Trophoblast cell (in vitro differentiated cells and primary cell): Measurements from ENCODE around the gene BNC2.

Source experiments
- DNase-seq, 2 donors: peaks; one replicate each; pipeline ENCODE4 v3.0.0-alpha.2; 2016
- H2AFZ ChIP-seq: 2 replicates; pipeline ENCODE4 v1.6.1; 2013; ENCODE audit warnings: low read length, moderate library complexity, mild to moderate bottlenecking; ENCODE audit not compliant: insufficient read depth, poor library complexity
- H2AK5ac ChIP-seq: 2 replicates; pipeline ENCODE4 v1.6.1; 2013; ENCODE audit warnings: mild to moderate bottlenecking, low read length
- H2BK120ac ChIP-seq: 2 replicates; pipeline ENCODE4 v1.6.1; 2013; ENCODE audit warnings: low read length, mild to moderate bottlenecking, moderate library complexity; ENCODE audit not compliant: insufficient read depth, poor library complexity
- H2BK12ac ChIP-seq: 2 replicates; pipeline ENCODE4 v1.6.1; 2013; ENCODE audit warnings: mild to moderate bottlenecking, low read length, moderate library complexity
- H2BK5ac ChIP-seq: 2 replicates; pipeline ENCODE4 v1.6.1; 2013; ENCODE audit warnings: low read length, low read depth, moderate library complexity, mild to moderate bottlenecking; ENCODE audit not compliant: poor library complexity
- H3K14ac ChIP-seq: 2 replicates; pipeline ENCODE4 v1.6.1; 2013; ENCODE audit warnings: mild to moderate bottlenecking, low read length
- H3K18ac ChIP-seq: 2 replicates; pipeline ENCODE4 v1.6.1; 2013; ENCODE audit warnings: mild to moderate bottlenecking, low read length
- H3K23ac ChIP-seq: 2 replicates; pipeline ENCODE4 v1.6.1; 2013; ENCODE audit warnings: low read length
- H3K27ac ChIP-seq: 2 replicates; pipeline ENCODE4 v1.5.1; 2013; ENCODE audit warnings: low read depth, mild to moderate bottlenecking, inconsistent platforms, low read length, moderate library complexity
- H3K27me3 ChIP-seq: 2 replicates; pipeline ENCODE4 v1.6.1; 2013; ENCODE audit warnings: inconsistent platforms, mild to moderate bottlenecking, low read length, moderate library complexity; ENCODE audit not compliant: insufficient read depth
- H3K36me3 ChIP-seq, 2 experiments: 1 replicate in 1 of 2; 2 replicates in 1 of 2; pipeline ENCODE4 v1.6.1; 2013; ENCODE audit warnings: low read length in 2 of 2, mild to moderate bottlenecking in 2 of 2, moderate library complexity in 1 of 2; ENCODE audit not compliant: insufficient read depth in 2 of 2, control insufficient read depth in 1 of 2
- H3K4ac ChIP-seq: 2 replicates; pipeline ENCODE4 v1.6.1; 2013; ENCODE audit warnings: low read depth, mild to moderate bottlenecking, low read length, moderate library complexity
- H3K4me1 ChIP-seq, 2 experiments: 1 replicate in 1 of 2; 2 replicates in 1 of 2; pipeline ENCODE4 v1.6.1; 2013; ENCODE audit warnings: low read length in 2 of 2, mild to moderate bottlenecking in 2 of 2, moderate library complexity in 1 of 2; ENCODE audit not compliant: insufficient read depth in 2 of 2, control insufficient read depth in 1 of 2
- H3K4me2 ChIP-seq: 2 replicates; pipeline ENCODE4 v1.6.1; 2013; ENCODE audit warnings: inconsistent platforms, mild to moderate bottlenecking, low read length, moderate library complexity
- H3K4me3 ChIP-seq: 2 replicates; pipeline ENCODE4 v1.5.1; 2013; ENCODE audit warnings: mild to moderate bottlenecking, low read depth, low read length, inconsistent platforms
- H3K79me1 ChIP-seq: one replicate; pipeline ENCODE4 v1.6.1; 2013; ENCODE audit warnings: low read length
- H3K79me2 ChIP-seq: 2 replicates; pipeline ENCODE4 v1.6.1; 2013; ENCODE audit warnings: low read length, mild to moderate bottlenecking; ENCODE audit not compliant: control insufficient read depth, insufficient read depth, poor library complexity
- H3K9ac ChIP-seq: 2 replicates; pipeline ENCODE4 v1.6.1; 2013; ENCODE audit warnings: mild to moderate bottlenecking, low read length
- H3K9me3 ChIP-seq: 2 replicates; pipeline ENCODE4 v1.6.1; 2013; ENCODE audit warnings: low read depth, mild to moderate bottlenecking, control low read depth, inconsistent platforms, low read length; ENCODE audit not compliant: insufficient read depth
- H4K12ac ChIP-seq: 2 replicates; pipeline ENCODE4 v1.6.1; 2013; ENCODE audit warnings: low read depth, mild to moderate bottlenecking, low read length, moderate library complexity
- H4K8ac ChIP-seq: 2 replicates; pipeline ENCODE4 v1.6.1; 2013; ENCODE audit warnings: low read depth, mild to moderate bottlenecking, low read length, moderate library complexity
- H4K91ac ChIP-seq: one replicate; pipeline ENCODE4 v1.6.1; 2013; ENCODE audit warnings: low read depth, mild to moderate bottlenecking, low read length, moderate library complexity
- WGBS: extraction: QIAGEN DNeasy Blood & Tissue Kit; methylation state at CpG from one replicate; pipeline ENCODE4 v1.1.7; 2013; ENCODE audit warnings: missing lambda C conversion rate; ENCODE audit not compliant: insufficient read length, insufficient coverage; ENCODE audit errors: extremely low coverage; 5-methylcytosine and 5-hydroxymethylcytosine counted together

Gene BNC2

GRCh38 chr9:16543686-16544085 is 326.8 kb downstream of the BNC2 start:
- Histone ChIP-seq H2BK5ac (no peak overlapping the region), H3K79me1 (no peaks in the 10 kb centered on the region), H3K36me3 (no peaks in the 10 kb centered on the region), H4K8ac (no peak overlapping the region), H2BK12ac (no peak overlapping the region), H3K4me3 (no peak overlapping the region), H3K14ac (no peak overlapping the region), H4K12ac (no peak overlapping the region), H3K4ac (no peak overlapping the region), H2BK120ac (no peak overlapping the region), H3K4me1 (peaks cover 0 to 2% of the 10 kb centered on the region in 2 experiments), H3K79me2 (no peaks in the 10 kb centered on the region), H3K27me3 (no peaks in the 10 kb centered on the region), H4K91ac (no peak overlapping the region), H3K18ac (no peak overlapping the region), H3K9ac (no peak overlapping the region), H3K23ac (no peak overlapping the region), H2AK5ac (no peak overlapping the region), H2AFZ (no peak overlapping the region), H3K4me2 (no peak overlapping the region), H3K27ac (no peak overlapping the region), H3K9me3 (peaks cover 1% of the 10 kb centered on the region)
- no CpG with 5 or more reads among the region's 3 CpGs for WGBS
- no peak for DNase-seq

GRCh38 chr9:16543225-16543624 is 327.2 kb downstream of the BNC2 start:
- Histone ChIP-seq H4K12ac (no peak overlapping the region), H3K9ac (no peak overlapping the region), H2AFZ (no peak overlapping the region), H3K18ac (no peak overlapping the region), H3K79me2 (no peaks in the 10 kb centered on the region), H3K14ac (no peak overlapping the region), H4K8ac (no peak overlapping the region), H2BK5ac (no peak overlapping the region), H3K36me3 (no peaks in the 10 kb centered on the region), H4K91ac (no peak overlapping the region), H3K23ac (no peak overlapping the region), H3K27me3 (no peaks in the 10 kb centered on the region), H3K4me2 (no peak overlapping the region), H2BK12ac (no peak overlapping the region), H3K4me1 (peaks cover 0 to 2% of the 10 kb centered on the region in 2 experiments), H3K27ac (no peak overlapping the region), H3K9me3 (peaks cover 1% of the 10 kb centered on the region), H2BK120ac (no peak overlapping the region), H3K4me3 (no peak overlapping the region), H3K79me1 (no peaks in the 10 kb centered on the region), H3K4ac (no peak overlapping the region), H2AK5ac (no peak overlapping the region)
- no CpG with 5 or more reads among the region's 3 CpGs for WGBS
- DNase-seq: no peak

GRCh38 chr9:16542290-16542689 is 328.2 kb downstream of the BNC2 start:
- H3K79me2 ChIP-seq: no peaks in the 10 kb centered on the region
- no peaks in the 10 kb centered on the region for H3K36me3 ChIP-seq
- peaks cover 0 to 2% of the 10 kb centered on the region in 2 experiments for H3K4me1 ChIP-seq
- H4K91ac ChIP-seq: no peak overlapping the region
- peaks cover 1% of the 10 kb centered on the region for H3K9me3 ChIP-seq
- no peak overlapping the region for H2BK5ac ChIP-seq
- no peak overlapping the region for H4K8ac ChIP-seq
- H4K12ac ChIP-seq: no peak overlapping the region
- no peak overlapping the region for H2BK12ac ChIP-seq
- H3K23ac ChIP-seq: no peak overlapping the region
- H3K9ac ChIP-seq: no peak overlapping the region
- H3K79me1 ChIP-seq: no peaks in the 10 kb centered on the region
- no peak for DNase-seq
- no peak overlapping the region for H3K27ac ChIP-seq
- H3K4me3 ChIP-seq: no peak overlapping the region
- H2AK5ac ChIP-seq: no peak overlapping the region
- WGBS: no CpG with 5 or more reads among the region's 1 CpG
- no peak overlapping the region for H3K18ac ChIP-seq
- no peak overlapping the region for H3K14ac ChIP-seq
- H3K4me2 ChIP-seq: no peak overlapping the region
- H3K4ac ChIP-seq: no peak overlapping the region
- no peak overlapping the region for H2AFZ ChIP-seq
- no peak overlapping the region for H2BK120ac ChIP-seq
- no peaks in the 10 kb centered on the region for H3K27me3 ChIP-seq

DNA sequence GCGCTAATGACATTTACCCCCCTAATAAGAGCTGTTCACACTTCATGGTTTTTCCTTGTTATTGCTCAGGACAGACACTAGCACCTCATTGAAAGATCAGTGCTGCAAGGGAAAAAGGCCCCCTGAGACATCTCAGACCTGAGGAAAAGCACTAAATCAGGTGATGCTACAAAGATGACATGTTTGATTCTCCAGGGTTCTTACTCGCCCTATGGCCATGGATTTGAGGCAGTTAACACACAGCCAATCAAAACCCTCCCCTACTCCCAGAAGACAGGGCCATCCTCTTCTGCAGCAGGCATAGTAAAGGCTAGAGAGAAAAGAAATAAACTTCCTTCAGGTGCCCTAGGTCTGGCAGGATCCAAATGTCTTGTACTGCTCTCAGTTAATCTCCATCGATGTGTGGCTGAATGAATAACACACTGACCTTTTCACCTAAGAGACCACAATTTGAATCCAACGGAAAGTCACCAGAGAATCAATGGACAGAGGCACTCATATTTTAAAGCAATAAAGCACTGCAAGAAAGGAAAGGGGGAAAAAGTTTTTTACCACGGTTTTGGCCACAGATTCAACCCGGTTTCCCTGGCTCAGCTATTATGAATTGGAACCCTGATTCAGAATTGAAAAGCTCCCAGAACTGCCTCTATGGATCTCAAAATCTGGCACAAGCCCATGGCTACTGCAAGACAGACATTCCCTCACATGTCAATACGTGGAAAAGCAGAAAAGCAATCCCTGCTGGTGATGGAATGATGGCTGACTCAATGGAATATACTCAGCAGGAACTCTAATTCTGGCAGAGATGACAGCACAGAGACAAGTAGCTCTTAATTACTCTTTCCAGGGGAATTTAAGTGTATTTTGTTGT is 329.5 kb downstream of the BNC2 start:
- Histone ChIP-seq H3K36me3 (no peaks in the 10 kb centered on the region), H3K14ac (no peak overlapping the region), H3K4me3 (no peak overlapping the region), H3K4me2 (no peak overlapping the region), H3K18ac (no peak overlapping the region), H3K9me3 (peaks cover 1% of the 10 kb centered on the region), H3K23ac (no peak overlapping the region), H3K79me1 (no peaks in the 10 kb centered on the region), H2BK12ac (no peak overlapping the region), H3K9ac (no peak overlapping the region), H3K27ac (no peak overlapping the region), H3K27me3 (no peaks in the 10 kb centered on the region), H4K8ac (no peak overlapping the region), H4K12ac (no peak overlapping the region), H3K4ac (no peak overlapping the region), H2BK5ac (no peak overlapping the region), H2AFZ (no peak overlapping the region), H3K79me2 (no peaks in the 10 kb centered on the region), H3K4me1 (peaks cover 0 to 2% of the 10 kb centered on the region in 2 experiments), H4K91ac (no peak overlapping the region), H2AK5ac (no peak overlapping the region), H2BK120ac (no peak overlapping the region)
- DNase-seq: no peak
- WGBS: no CpG with 5 or more reads among the region's 7 CpGs
